Measurements from ENCODE around the gene SCRN1.

The SCRN1 gene

DNA sequence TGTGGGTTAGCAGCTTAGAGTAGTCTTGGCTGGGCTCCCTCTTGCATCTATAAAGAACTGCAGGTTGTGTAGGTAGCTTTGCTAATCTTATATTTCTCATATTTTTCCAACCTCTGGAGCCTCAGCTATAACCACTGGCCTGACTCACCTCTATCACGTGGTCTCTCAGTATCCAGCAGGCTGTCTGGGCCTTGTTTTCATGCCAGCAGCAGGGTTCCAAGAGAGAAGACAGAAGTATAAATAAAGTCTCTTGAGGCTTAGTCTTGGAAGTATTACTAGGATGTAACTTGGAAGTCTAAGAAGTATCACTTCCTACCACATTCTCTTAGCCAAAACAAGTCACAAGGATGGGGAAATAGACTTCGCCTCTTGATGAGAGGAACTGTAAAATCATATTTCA lies 110.0 kb downstream of the SCRN1 start:
- H3K27ac ChIP-seq (ENCODE audit: low read length, poor library complexity, severe bottlenecking), result no peak overlapping the region
- no peaks in the 10 kb centered on the region for H3K79me1 ChIP-seq (replicated peaks; ENCODE audit: low read length, poor library complexity, severe bottlenecking)
- peaks cover 4% of the 10 kb centered on the region for H3K4me1 ChIP-seq (ENCODE audit: control insufficient read depth, insufficient read depth, low read depth, low read length)
- no peak overlapping the region for H2AK5ac ChIP-seq (ENCODE audit: low read length, severe bottlenecking)
- no peak overlapping the region for H2BK15ac ChIP-seq (ENCODE audit: low read depth, poor library complexity, severe bottlenecking)
- H3K14ac ChIP-seq (ENCODE audit: low read length in 2 of 2), result no peak overlapping the region
- H3K9ac ChIP-seq (ENCODE audit: low read length), result peak overlapping the region; percentile 59
- no peak overlapping the region for H3K23ac ChIP-seq (ENCODE audit: low read length in 2 of 2)
- H3K4me2 ChIP-seq (ENCODE audit: low read length, poor library complexity, severe bottlenecking), result no peak overlapping the region
- peaks cover 4 to 19% of the 10 kb centered on the region in 2 experiments for H3K27me3 ChIP-seq (ENCODE audit: control insufficient read depth in 1 of 2, insufficient read depth in 1 of 2, low read length in 2 of 2)
- no peak overlapping the region for H2AFZ ChIP-seq (ENCODE audit: low read depth, low read length)
- H2BK12ac ChIP-seq (ENCODE audit: low read length in 2 of 2), result no peak overlapping the region
- no peaks in the 10 kb centered on the region for H3K36me3 ChIP-seq (ENCODE audit: control insufficient read depth in 1 of 2, insufficient read depth in 2 of 2, low read depth in 1 of 2, low read length in 2 of 2)
- no peak overlapping the region for H4K91ac ChIP-seq (ENCODE audit: low read length)
- H2BK120ac ChIP-seq (ENCODE audit: low read depth, low read length), result no peak overlapping the region
- H3K18ac ChIP-seq (ENCODE audit: low read depth in 1 of 2, low read length in 2 of 2), result no peak overlapping the region
- WGBS, result 83% methylated on average over 2 of the region's 2 CpGs
- H4K8ac ChIP-seq (ENCODE audit: low read length), result no peak overlapping the region
- H2BK5ac ChIP-seq (ENCODE audit: low read depth, low read length, poor library complexity, severe bottlenecking), result no peak overlapping the region
- no peak overlapping the region for H3K4ac ChIP-seq (ENCODE audit: low read depth in 1 of 2, low read length in 2 of 2)
- H3K4me3 ChIP-seq (ENCODE audit: insufficient read depth in 1 of 2, low read depth in 1 of 2, low read length in 2 of 2), result no peak overlapping the region
- H3K9me3 ChIP-seq (ENCODE audit: control insufficient read depth, low read length), result no peaks in the 10 kb centered on the region
- DNase-seq, result no peak

DNA sequence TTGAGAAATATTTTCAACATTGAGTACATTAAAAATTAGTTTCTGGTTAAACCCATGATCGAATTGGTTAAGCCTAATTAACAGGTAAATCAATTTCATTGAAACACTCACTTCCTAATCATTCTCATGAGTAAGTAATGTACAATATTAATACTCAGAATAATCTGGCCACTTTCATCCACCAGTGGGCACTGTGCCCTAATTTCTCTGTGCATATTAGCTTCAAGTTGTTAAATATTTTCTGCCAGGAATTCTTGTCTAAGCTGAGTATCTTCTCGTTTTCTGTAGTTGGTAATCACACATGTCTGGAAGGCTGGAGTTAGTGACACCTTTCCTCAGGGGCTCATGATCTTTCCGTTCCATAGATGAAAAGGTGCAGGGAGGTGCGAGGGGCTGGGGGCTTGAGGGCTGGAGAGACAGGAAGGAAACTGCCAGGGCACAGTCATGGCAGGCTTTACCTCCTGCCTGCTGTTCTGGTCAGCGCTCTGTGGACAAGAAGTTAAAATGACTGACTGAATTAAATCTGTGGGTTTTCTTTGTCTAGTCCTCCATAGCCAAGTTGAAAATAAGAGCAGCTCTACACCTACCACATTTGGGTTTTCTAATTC lies 111.4 kb downstream of the SCRN1 start:
- no peak overlapping the region for H3K18ac ChIP-seq (ENCODE audit: low read depth in 1 of 2, low read length in 2 of 2)
- H3K79me1 ChIP-seq (replicated peaks; ENCODE audit: low read length, poor library complexity, severe bottlenecking), result no peaks in the 10 kb centered on the region
- no peak overlapping the region for H2BK5ac ChIP-seq (ENCODE audit: low read depth, low read length, poor library complexity, severe bottlenecking)
- no peak overlapping the region for H3K14ac ChIP-seq (ENCODE audit: low read length in 2 of 2)
- no peak overlapping the region for H3K4me3 ChIP-seq (ENCODE audit: insufficient read depth in 1 of 2, low read depth in 1 of 2, low read length in 2 of 2)
- no peak overlapping the region for H2BK12ac ChIP-seq (ENCODE audit: low read length in 2 of 2)
- H3K36me3 ChIP-seq (ENCODE audit: control insufficient read depth in 1 of 2, insufficient read depth in 2 of 2, low read depth in 1 of 2, low read length in 2 of 2), result no peaks in the 10 kb centered on the region
- H2BK15ac ChIP-seq (ENCODE audit: low read depth, poor library complexity, severe bottlenecking), result no peak overlapping the region
- H3K27me3 ChIP-seq (ENCODE audit: control insufficient read depth in 1 of 2, insufficient read depth in 1 of 2, low read length in 2 of 2), result peaks cover under 1 to 20% of the 10 kb centered on the region in 2 experiments
- peaks cover 4% of the 10 kb centered on the region for H3K4me1 ChIP-seq (ENCODE audit: control insufficient read depth, insufficient read depth, low read depth, low read length)
- H4K91ac ChIP-seq (ENCODE audit: low read length), result no peak overlapping the region
- no peak overlapping the region for H2BK120ac ChIP-seq (ENCODE audit: low read depth, low read length)
- H3K4me2 ChIP-seq (ENCODE audit: low read length, poor library complexity, severe bottlenecking), result no peak overlapping the region
- no peak overlapping the region for H3K4ac ChIP-seq (ENCODE audit: low read depth in 1 of 2, low read length in 2 of 2)
- no peak overlapping the region for H2AFZ ChIP-seq (ENCODE audit: low read depth, low read length)
- peak; percentile 40 for DNase-seq
- WGBS, result 87% methylated on average over 4 of the region's 5 CpGs
- no peak overlapping the region for H3K27ac ChIP-seq (ENCODE audit: low read length, poor library complexity, severe bottlenecking)
- H4K8ac ChIP-seq (ENCODE audit: low read length), result no peak overlapping the region
- H3K23ac ChIP-seq (ENCODE audit: low read length in 2 of 2), result no peak overlapping the region
- H3K9me3 ChIP-seq (ENCODE audit: control insufficient read depth, low read length), result no peaks in the 10 kb centered on the region
- peak overlapping the region; percentile 59 for H3K9ac ChIP-seq (ENCODE audit: low read length)
- no peak overlapping the region for H2AK5ac ChIP-seq (ENCODE audit: low read length, severe bottlenecking)

- Histone ChIP-seq H3K9ac (ENCODE audit: low read length) (peak overlapping the region; percentile 20), H4K8ac (ENCODE audit: low read length) (no peak overlapping the region), H2BK120ac (ENCODE audit: low read depth, low read length) (no peak overlapping the region), H3K9me3 (ENCODE audit: control insufficient read depth, low read length) (no peaks in the 10 kb centered on the region), H2BK5ac (ENCODE audit: low read depth, low read length, poor library complexity, severe bottlenecking) (no peak overlapping the region), H3K36me3 (ENCODE audit: control insufficient read depth in 1 of 2, insufficient read depth in 2 of 2, low read depth in 1 of 2, low read length in 2 of 2) (no peaks in the 10 kb centered on the region), H3K23ac (ENCODE audit: low read length in 2 of 2) (no peak overlapping the region), H3K79me1 (replicated peaks; ENCODE audit: low read length, poor library complexity, severe bottlenecking) (no peaks in the 10 kb centered on the region), H3K27me3 (ENCODE audit: control insufficient read depth in 1 of 2, insufficient read depth in 1 of 2, low read length in 2 of 2) (peaks cover 0 to 23% of the 10 kb centered on the region in 2 experiments), H3K4me3 (ENCODE audit: insufficient read depth in 1 of 2, low read depth in 1 of 2, low read length in 2 of 2) (no peak overlapping the region), H3K4me1 (ENCODE audit: control insufficient read depth, insufficient read depth, low read depth, low read length) (peaks cover 4% of the 10 kb centered on the region), H2BK12ac (ENCODE audit: low read length in 2 of 2) (no peak overlapping the region), H3K14ac (ENCODE audit: low read length in 2 of 2) (no peak overlapping the region), H4K91ac (ENCODE audit: low read length) (no peak overlapping the region), H2AK5ac (ENCODE audit: low read length, severe bottlenecking) (no peak overlapping the region), H2AFZ (ENCODE audit: low read depth, low read length) (no peak overlapping the region), H3K18ac (ENCODE audit: low read depth in 1 of 2, low read length in 2 of 2) (no peak overlapping the region), H3K4ac (ENCODE audit: low read depth in 1 of 2, low read length in 2 of 2) (no peak overlapping the region), H3K27ac (ENCODE audit: low read length, poor library complexity, severe bottlenecking) (no peak overlapping the region), H3K4me2 (ENCODE audit: low read length, poor library complexity, severe bottlenecking) (no peak overlapping the region), H2BK15ac (ENCODE audit: low read depth, poor library complexity, severe bottlenecking) (no peak overlapping the region)
- 67% methylated on average over 3 of the region's 3 CpGs for WGBS
- no peak for DNase-seq
Measured at GRCh38 chr7:29877196-29877595, 112.4 kb downstream of the SCRN1 start.

- Histone ChIP-seq H3K18ac (ENCODE audit: low read depth in 1 of 2, low read length in 2 of 2) (no peak overlapping the region), H3K4me3 (ENCODE audit: insufficient read depth in 1 of 2, low read depth in 1 of 2, low read length in 2 of 2) (no peak overlapping the region), H3K14ac (ENCODE audit: low read length in 2 of 2) (no peak overlapping the region), H3K4ac (ENCODE audit: low read depth in 1 of 2, low read length in 2 of 2) (no peak overlapping the region), H3K27me3 (ENCODE audit: control insufficient read depth in 1 of 2, insufficient read depth in 1 of 2, low read length in 2 of 2) (peaks cover 0 to 23% of the 10 kb centered on the region in 2 experiments), H3K23ac (ENCODE audit: low read length in 2 of 2) (no peak overlapping the region), H3K9me3 (ENCODE audit: control insufficient read depth, low read length) (no peaks in the 10 kb centered on the region), H3K36me3 (ENCODE audit: control insufficient read depth in 1 of 2, insufficient read depth in 2 of 2, low read depth in 1 of 2, low read length in 2 of 2) (no peaks in the 10 kb centered on the region), H2BK120ac (ENCODE audit: low read depth, low read length) (no peak overlapping the region), H4K8ac (ENCODE audit: low read length) (no peak overlapping the region), H2AFZ (ENCODE audit: low read depth, low read length) (no peak overlapping the region), H4K91ac (ENCODE audit: low read length) (no peak overlapping the region), H2AK5ac (ENCODE audit: low read length, severe bottlenecking) (no peak overlapping the region), H3K79me1 (replicated peaks; ENCODE audit: low read length, poor library complexity, severe bottlenecking) (no peaks in the 10 kb centered on the region), H3K4me1 (ENCODE audit: control insufficient read depth, insufficient read depth, low read depth, low read length) (peaks cover 2% of the 10 kb centered on the region), H2BK5ac (ENCODE audit: low read depth, low read length, poor library complexity, severe bottlenecking) (no peak overlapping the region), H3K27ac (ENCODE audit: low read length, poor library complexity, severe bottlenecking) (no peak overlapping the region), H3K9ac (ENCODE audit: low read length) (no peak overlapping the region), H2BK15ac (ENCODE audit: low read depth, poor library complexity, severe bottlenecking) (no peak overlapping the region), H2BK12ac (ENCODE audit: low read length in 2 of 2) (no peak overlapping the region), H3K4me2 (ENCODE audit: low read length, poor library complexity, severe bottlenecking) (no peak overlapping the region)
- 95% methylated on average over 13 of the region's 13 CpGs for WGBS
- DNase-seq, result no peak
Measured at GRCh38 chr7:29875741-29876140, 113.9 kb downstream of the SCRN1 start.
